HG02943 (cell line): ENCODE measurements around the gene KIF21A.
"Not testable (repeated sequence)": the region's sequence is repeated elsewhere in the genome, so short reads cannot be mapped to it uniquely, and the experiment has no call there.

ENCODE experiments used
- ATAC-seq: cut with Tn5 transposase; IDR thresholded peaks from one replicate; pipeline ENCODE4 v1.9.1; 2021; ENCODE audit warnings: mild to moderate bottlenecking, low read depth, moderate library complexity; ENCODE audit not compliant: unreplicated experiment

Gene KIF21A

DNA sequence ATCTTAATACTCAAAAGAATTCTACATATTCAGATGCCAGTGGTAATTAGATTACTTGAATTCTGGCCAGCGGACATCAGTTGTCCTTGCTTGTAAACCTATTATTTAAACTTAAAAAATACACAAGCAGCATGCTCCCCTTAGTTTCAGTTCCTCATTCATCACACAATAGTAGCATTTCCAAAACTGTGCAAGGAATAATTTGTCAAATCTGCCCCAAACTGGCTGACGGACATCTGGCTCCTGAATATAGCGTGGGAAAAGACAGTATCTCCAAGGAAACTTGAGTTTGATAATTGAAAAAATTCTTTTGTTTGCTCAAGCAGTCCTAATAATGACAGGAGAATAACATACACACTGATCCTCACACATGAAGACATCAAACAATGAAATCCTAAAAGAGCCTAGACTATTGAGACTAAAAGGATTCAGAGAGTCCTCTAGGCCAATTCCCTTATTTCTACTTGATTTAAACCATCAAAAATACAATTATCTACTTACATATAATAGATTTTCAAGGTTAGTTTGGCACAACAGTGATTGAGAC lies 90.4 kb downstream of the KIF21A start:
- ATAC-seq: no peak

DNA sequence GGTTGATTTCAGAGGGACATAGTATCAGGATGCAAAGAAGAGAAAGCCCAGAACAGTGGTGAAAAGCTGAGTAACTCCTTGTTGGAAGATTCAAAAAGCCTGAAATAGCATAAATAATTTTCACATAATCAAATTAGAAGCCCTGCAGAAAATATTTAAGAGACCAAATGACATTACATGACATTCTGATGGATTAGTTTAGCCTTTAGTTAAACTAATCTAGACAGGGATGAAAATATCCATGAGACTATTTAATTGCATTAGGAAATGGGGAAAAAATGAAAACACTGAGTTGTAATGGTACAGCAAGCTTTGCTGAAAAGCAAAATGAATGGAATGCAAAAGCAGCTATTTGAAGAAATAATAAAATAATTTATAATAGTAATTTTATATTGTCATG lies 91.8 kb downstream of the KIF21A start:
- no peak for ATAC-seq

DNA sequence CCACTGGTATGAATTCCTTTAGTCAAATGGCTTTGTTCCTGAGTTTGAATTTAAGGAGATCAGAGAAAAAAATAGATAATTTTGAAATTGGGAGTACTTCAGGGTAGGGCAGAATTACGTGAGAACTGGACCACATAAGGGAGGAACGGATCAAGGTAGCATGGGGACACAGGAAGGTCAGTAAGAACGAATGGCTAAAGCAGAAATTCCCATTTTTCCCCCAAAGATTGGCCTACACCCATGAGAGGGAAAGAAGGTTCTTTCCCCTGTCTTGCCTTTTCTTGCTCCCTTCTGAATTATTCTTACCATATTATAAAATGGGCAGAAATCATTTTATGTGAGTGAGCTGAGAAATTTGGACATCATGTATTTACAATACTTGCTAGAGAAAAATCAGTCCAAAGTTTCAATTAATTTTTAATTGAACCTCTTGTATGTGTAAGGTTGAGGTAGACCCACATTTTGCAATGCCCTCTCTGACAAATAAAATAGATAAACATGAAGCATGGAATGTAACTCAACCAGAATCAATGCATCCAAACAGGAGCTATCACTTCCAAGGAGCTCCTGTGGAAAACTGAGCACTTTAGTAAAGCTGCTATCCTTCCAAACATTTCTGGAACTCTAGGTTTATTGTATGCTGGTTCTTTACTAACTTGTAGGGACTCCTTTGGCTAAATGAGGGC lies 93.8 kb downstream of the KIF21A start:
- no peak for ATAC-seq

DNA sequence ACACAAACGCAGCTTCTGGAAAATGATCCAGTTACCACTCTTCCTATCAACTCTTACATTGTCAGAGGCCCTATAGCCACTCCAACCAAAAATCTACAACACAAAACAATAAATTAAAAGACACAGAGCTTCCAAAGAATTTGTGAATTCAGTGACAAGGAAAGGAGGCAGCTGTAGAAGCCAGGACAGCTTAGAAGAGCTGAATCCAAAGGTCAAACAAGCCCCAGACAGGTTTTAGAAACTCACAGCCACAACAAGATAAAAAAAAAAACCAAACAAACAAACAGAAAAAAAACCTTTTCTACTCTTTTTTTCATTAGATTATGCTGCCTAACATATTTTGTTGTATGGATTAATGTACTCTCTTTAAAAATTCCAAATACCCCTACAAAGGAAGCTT lies 94.4 kb downstream of the KIF21A start:
- ATAC-seq: no peak

DNA sequence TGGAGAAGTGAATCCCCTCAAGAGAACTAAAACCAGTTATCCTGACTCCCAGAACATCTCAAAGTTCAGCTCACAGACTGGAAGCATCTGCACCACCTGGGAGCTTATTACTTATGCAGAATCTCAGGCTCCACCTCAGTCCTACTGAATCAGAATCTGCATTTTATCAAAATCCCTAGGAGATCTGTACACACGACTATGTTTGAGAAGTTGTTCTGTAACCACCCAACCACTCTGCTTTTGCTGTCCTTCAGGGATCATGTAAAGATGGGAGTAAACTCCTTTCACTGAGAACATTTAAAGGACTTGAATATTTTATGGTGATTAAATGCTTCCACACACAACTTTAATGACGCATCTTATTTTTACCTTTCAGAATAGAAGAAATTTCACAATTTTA lies 98.0 kb downstream of the KIF21A start:
- ATAC-seq: no peak

DNA sequence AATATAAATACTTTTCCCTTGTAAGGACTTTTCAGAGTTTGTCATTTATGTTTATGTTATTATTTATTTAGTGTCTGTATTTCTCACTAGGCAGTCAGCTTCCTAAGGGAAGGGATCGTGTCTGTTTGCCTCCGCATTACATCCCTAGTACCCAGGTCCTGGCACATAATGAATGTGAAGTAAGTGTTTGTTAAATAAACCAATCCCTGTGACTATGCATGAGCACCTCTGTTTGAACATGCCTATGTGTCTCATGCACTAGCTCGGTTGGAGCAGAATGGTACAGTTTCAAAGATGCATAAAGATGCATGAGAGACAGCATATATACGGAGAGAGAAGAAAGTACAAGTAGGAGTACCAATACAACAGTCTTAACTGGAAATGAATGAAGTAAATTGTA lies 99.3 kb downstream of the KIF21A start:
- no peak for ATAC-seq

DNA sequence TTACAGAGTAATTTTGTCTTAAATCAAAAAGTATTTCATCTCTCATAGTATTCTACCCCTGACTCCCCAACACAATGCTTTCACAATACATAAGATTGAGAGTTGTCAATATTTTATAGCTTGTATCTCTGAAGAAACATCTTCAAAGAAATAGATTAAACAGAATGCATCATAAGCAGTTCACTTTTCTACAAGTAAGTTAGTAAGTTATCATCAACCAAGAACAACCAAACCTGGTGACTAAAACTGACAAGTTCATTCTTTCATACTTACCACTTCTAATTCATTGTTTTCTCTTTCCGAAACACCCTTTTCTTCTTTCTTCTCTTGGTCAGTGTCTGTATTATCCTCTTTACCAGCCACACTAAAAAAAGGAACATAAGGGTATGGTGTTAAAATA lies 101.2 kb downstream of the KIF21A start:
- ATAC-seq: no peak

DNA sequence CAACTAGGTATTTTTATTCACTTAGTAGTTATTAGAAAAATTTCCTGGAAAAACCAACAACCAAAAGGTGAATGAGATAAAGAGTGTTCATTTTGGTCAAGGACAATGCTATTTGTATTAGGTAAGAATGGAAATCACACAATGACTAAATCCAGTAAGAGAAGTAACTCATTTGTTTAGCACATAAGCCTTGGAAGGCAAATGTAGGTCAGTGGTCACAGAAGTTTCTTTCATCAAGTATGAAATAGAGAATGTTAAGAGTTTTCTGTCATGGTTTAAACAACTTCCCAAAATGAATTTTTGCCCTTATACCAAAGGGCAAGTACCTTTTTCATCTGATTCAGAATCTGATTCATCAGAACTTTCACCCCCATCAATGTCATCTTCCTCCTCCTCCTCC lies 101.7 kb downstream of the KIF21A start:
- no peak for ATAC-seq

DNA sequence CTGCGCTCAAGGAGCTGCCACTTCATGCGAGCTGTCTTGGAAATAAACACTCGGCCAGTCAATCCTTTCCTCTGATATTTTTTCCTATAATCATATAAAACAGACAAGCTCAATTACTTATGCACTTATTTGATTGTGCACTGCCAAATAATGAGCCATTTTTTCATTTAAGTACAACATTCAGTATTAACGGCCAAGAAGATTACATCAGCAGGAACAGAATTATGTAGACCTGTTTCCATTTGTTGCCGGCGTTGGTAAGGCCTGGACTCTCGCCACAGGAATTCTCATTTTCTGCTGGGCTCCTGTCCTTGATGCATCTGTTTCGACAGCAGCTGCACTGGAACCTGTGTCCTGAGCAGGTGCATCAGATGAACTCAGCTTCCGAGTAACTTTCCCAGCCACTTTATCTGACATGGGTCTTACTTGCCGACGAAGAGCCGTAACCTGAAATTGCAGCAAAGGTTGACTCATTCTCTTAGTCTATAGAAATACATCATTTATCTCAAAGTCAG lies 110.2 kb downstream of the KIF21A start:
- ATAC-seq: no peak

DNA sequence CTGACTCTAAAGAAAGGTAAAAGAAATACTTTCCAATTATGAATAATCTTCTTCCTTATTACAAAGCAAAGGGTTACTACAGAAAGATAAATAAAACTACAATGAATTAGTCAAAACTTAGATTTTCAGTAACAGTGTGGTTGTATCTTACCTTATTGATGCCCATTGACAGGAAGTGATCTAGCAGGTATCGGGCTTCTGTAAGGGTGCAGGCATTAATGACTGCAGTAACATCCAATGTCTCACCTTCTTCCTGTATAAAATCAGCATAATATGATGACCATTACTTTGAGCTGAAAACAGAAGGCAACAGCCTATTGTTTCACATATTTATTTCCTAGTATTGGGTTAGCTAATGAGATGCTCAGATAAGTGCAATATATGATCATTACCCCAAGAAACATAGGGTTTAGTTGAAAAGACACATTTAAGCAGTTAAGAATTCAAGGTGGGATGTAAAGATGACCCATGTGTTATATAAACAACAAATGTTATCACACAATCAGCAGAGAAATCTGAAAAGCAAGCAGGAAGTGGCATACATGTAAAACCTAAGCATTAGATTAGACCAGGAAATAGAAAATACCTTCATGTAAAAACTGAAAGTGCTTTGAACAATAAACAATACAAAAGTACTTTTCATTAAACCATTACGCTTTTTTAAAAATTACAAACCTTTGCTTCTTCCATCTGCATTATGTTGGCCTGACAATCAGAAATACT lies 111.2 kb downstream of the KIF21A start:
- no peak for ATAC-seq

DNA sequence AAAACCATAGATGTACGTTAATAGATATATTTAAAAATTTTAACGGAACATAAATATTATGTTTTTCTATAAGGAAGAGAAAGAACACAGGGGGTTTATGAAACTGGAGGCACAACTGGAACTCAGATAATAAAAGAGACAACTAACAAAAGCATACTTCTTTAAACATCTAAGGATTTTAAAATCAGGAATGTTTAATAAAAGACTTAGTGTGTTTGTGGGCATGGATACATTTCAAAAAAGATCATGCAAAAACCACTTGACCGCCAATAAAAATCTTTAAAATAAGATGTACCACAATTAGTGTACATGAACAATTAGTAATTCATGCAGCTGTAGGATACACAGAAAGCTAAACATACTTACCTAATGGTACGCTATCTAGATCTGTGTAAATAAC lies 113.0 kb downstream of the KIF21A start:
- no peak for ATAC-seq

DNA sequence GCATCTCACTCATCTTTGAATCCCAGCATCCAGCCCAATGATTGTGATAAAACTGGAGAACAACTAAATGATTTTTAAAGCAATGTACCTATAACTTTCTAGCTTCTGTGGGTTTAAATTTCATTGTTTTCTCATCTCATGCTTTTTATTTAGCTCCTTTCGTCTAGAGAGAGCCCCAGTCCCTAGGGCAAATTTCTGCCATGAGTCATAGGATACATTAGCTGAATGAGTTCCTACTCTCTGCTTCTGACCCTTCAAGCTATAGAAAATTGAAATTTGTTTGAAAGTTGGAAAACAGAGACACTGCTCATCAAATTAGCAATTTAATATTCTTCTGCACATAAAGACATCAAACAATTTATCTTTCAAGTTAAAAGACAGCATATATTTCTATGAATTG lies 113.9 kb downstream of the KIF21A start:
- ATAC-seq: no peak

DNA sequence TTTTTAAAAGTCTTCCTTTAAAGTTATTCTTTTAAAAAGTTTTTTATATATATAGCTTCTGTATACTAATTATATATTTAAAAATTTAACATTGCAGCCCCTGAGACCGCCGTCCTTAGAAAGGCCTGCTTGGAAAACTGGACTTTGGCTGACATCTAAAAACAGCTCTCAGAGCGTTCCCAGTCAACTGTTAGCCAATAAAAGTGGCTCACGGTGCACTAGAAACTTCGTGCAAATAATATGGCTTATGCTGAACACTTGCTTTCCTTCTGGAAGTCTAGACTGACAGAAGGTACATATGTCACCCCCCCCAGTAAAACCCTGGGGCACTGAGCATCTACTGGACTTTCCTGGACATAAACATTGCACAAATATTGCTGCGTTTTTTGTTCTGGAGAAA lies 115.0 kb downstream of the KIF21A start:
- no peak for ATAC-seq

DNA sequence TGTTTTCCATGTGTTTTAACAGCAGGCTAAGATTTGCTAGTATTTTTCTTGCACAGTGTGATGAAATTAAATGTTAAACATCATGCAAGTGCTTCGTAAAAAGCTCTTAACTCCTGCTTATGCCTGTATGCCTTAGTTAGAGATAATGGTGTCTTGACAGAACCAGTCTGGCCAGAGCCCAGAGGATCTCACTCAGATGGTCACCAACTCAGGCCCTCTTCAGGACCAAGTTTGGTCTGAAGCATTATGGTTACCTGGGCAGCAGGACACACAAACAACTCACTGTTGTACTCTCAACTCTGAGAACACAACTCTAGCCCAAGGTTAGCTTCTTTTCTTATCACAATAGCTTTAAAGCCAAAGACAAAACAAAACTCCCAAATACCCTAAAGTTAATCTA lies 115.4 kb downstream of the KIF21A start:
- ATAC-seq: no peak

DNA sequence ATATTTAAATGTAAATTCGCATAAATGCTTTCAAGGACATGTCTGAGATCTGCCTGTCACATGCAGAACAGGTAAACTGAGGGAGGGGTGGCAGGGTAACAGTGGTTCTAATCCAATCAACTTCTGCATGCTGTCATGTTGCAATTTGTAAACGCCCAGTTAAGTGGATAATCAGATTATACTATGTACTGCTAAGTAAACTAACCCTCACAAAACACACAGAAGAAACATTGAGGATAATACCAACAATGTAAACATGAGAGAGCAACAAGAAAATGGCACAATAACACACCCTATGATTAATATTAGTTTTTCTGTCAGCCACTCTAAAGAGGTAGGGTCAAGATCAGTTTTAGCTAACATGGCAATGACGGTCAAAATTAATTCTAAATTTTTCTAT lies 123.7 kb downstream of the KIF21A start:
- no peak for ATAC-seq

DNA sequence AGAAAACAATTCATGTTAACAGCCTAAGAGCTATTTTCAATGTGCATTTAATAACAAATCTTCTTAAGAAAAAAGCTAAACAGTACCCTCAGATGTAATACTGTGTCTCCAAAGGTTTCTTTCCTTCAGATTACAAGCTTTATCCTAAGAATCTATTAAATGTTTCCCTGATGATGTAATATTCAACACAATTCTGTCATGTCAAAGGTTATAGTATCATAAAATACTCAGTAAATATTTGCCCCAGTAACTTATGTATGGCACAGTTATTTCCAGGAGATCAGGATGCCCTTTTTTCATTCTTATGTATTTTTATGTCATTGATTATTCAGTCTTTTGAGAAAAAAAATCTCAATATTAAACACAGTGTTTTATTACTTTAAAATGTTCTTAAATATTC lies 128.4 kb downstream of the KIF21A start:
- no peak for ATAC-seq

DNA sequence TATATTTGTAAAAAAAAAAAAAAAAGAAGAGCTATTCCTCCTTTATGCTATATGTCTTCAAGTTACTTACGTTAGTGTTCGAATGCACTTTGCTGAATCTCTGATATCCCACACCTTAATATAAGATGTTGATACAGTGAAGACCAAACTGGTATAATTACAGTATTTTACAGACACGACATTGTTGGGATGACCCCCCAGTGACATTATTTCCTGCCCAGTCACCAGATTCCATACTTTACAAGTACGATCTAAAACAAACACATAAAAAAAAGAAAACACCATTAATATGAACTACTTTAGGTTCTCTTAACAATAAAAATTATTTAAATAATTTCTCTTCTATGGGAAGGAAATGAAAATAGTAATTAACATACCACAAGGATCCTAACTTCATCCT lies 133.4 kb downstream of the KIF21A start:
- ATAC-seq: no peak

DNA sequence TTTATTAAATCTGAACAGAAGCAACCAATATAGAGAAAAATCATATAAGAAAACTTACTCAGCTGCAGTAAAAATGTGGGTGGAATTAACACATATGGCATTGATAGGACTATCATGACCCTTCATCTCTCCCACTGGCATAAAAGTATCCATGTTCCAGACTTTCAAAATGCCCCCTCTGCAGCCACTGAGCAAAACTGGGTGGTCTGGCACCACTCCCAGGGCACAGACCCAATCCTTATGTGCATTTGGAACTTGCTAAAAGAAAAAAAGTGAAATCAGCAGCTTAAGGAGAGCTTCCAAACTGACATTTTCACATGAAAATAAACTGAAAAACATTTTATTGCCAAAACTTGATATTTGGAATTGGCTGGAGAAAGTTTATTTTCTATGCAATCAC lies 141.5 kb downstream of the KIF21A start:
- ATAC-seq: no peak

DNA sequence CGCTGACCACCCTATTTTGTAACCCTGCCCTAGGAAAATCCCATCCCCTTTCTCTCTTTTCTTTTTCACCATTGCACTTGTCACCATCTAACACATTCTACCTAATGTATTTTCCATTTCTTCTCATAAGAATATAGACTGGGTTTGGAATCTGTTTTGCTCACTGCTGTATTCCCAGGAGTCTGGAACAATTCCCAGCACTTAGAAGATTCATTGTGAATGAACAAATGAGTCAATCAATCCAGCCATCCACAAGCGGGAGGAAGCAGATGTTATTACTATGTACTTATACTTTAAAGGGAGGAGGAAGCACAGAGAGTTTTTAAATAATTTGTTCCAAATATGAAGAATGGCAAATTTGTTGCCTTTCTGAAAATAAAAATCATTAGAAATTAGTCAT lies 142.1 kb downstream of the KIF21A start:
- ATAC-seq: no peak

DNA sequence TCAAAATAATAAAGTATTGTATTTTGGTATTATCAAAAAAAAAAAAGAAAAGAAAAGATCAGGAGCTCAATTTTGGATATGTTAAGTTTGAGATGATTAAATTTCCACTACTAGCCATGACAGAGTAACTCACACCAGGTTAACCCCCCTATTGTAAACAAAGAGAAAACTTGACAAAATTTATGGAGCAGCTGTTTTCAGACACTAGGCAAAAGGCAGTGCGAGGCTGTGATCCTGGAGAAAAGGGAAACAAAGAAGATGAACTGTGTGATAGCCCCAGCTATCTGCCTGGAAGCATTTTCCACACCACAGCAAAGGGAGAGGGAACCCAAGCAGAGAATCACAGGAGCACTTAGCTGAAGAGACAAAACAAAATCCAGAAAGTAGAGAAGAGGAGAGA lies 145.0 kb downstream of the KIF21A start:
- ATAC-seq: no peak

DNA sequence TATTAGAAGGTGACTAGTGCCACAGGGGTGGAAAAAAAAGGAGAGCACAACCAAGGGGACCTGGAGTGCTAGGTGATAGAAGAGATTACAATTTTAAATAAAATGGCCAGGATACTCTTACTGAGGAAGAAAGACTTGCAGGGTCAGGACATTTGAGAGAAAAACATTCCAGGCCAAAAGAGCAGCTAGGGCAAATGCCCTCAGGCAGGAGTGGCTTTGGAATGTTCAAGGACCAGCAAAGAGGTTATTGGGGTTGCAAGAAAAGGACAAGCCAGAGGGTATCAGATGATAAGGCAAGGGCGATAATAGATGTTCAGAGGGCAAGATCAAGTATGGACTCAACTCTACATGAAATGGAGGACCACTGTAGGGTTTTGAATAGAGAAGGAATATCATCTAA lies 146.4 kb downstream of the KIF21A start:
- ATAC-seq: no peak

DNA sequence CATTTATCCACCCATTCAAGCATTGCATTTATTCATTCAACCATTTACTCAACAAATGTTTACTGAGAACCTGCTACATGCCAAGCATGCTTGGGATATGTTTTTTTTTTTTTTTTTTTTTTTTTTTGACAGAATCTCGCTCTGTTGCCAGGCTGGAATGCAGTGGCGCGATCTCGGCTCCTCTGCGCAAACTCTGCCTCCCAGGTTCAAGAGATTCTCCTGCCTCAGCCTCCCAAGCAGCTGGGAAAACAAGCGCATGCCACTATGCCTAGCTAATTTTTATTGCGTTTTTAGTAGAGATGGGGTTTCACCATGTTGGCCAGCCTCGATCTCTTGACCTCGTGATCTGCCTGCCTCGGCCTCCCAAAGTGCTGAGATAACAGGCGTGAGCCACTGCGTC lies 147.3 kb downstream of the KIF21A start:
- ATAC-seq: not testable (repeated sequence)
